Esophagus squamous epithelium (tissue), 5 donors: ENCODE data around the gene CHIC2. TPM values are rescaled to one million over a fixed set of nuclear protein-coding genes. Genes with fewer than 3 reads are reported as not detected.

Experiments used
- DNase-seq: peaks from one replicate; lab custom pipeline; 2025; lab: John Stamatoyannopoulos, UW
- H3K27ac ChIP-seq, 4 donors: fragments of 200-600 bp; sonication (generic); one replicate each; pipeline ENCODE4 v1.5.1; 2016 to 2019; ENCODE audit warnings: mild to moderate bottlenecking in 1 of 4
- H3K27me3 ChIP-seq, 4 donors: fragments of 200-600 bp; sonication (generic); 1 replicate in 3 of 4; 2 replicates in 1 of 4; pipeline versions ENCODE4 v1.5.1 to v1.6.0; 2017 to 2021; ENCODE audit warnings: antibody characterized with exemption in 1 of 4
- H3K36me3 ChIP-seq, 3 donors: fragments of 200-600 bp; sonication (generic); one replicate each; pipeline ENCODE4 v1.5.1; 2016 to 2019
- H3K4me1 ChIP-seq, 3 donors: fragments of 200-600 bp; sonication (generic); one replicate each; pipeline ENCODE4 v1.5.1; 2017 to 2019
- H3K4me3 ChIP-seq, 4 donors: fragments of 200-600 bp; sonication (generic); 1 replicate in 3 of 4; 2 replicates in 1 of 4; pipeline ENCODE4 v1.5.1; 2016 to 2019; ENCODE audit warnings: mild to moderate bottlenecking in 2 of 4, moderate library complexity in 1 of 4
- H3K9me3 ChIP-seq, 3 donors: fragments of 200-600 bp; sonication (generic); one replicate each; pipeline ENCODE4 v1.5.1; 2016 to 2019
- CTCF ChIP-seq, 6 experiments: fragments of 450-650 bp in 4 of 6; fragments of 200-600 bp in 2 of 6; sonication (generic) in 2 of 6; IDR thresholded peaks; one replicate each; pipeline ENCODE4 v1.5.1; 2016 to 2019; ENCODE audit warnings: antibody characterized with exemption in 6 of 6, mild to moderate bottlenecking in 4 of 6, moderate library complexity in 4 of 6
- POLR2A ChIP-seq, 4 donors: fragments of 450-650 bp; IDR thresholded peaks; one replicate each; pipeline ENCODE4 v1.6.1; 2017; ENCODE audit warnings: antibody characterized with exemption in 4 of 4, mild to moderate bottlenecking in 4 of 4, moderate library complexity in 3 of 4
- WGBS, 2 donors: methylation state at CpG; one replicate each; pipeline ENCODE4 v1.1.5; 2018; 5-methylcytosine and 5-hydroxymethylcytosine counted together
- intact Hi-C: fragments of 100-400 bp; cut with DNase I; formaldehyde crosslinking; loops from one replicate; pipeline ENCODE4 v1.15.0; 2022
- total RNA-seq, 4 donors: library from RNA; depleted of rRNA; stranded (reverse); fragments of >200 nt; gene quantifications; one replicate each; pipeline ENCODE4 v1.1.0, GENCODE V29; 2016
- donor health status: DM: yes; HTN: yes; CAD: no.

Gene CHIC2
- total RNA-seq, 4 donors from 2014 or later = 40.4 to 56.0 (median 44.7) TPM

GRCh38 chr4:54041100-54041499, 23.3 kb downstream of the CHIC2 start:
- no peak for TF ChIP-seq CTCF (IDR thresholded peaks at IDR 0.05)
- no peak for TF ChIP-seq POLR2A (IDR thresholded peaks at IDR 0.05)
- 84 to 89% methylated on average over 3 to 4 of the region's 4 CpGs for WGBS, 2 donors
- no peak for DNase-seq
- Histone ChIP-seq H3K4me3 (no peak overlapping the region), H3K27me3 (no peaks in the 10 kb centered on the region), H3K36me3 (peaks cover 0 to 63% (median 3%) of the 10 kb centered on the region in 3 donors), H3K4me1 (no peaks in the 10 kb centered on the region), H3K9me3 (no peaks in the 10 kb centered on the region), H3K27ac (no peak overlapping the region)
- intact Hi-C loops = no loop called here

- peaks cover 0 to under 1% (median 0%) of the 10 kb centered on the region in 3 donors for H3K4me1 ChIP-seq
These were observed 26.3 kb downstream of the CHIC2 start for GRCh38 chr4:54038056-54038455.

GRCh38 chr4:54036184-54036583, 28.2 kb downstream of the CHIC2 start:
- Histone ChIP-seq H3K9me3 (no peaks in the 10 kb centered on the region), H3K36me3 (peaks cover 0 to 48% (median 3%) of the 10 kb centered on the region in 3 donors)
- TF ChIP-seq POLR2A (IDR thresholded peaks at IDR 0.05) = no peak
- TF ChIP-seq CTCF (IDR thresholded peaks at IDR 0.05) = no peak

More at GRCh38 chr4:54038056-54038455, 26.3 kb downstream of the CHIC2 start:
- Histone ChIP-seq H3K27ac (no peak overlapping the region), H3K36me3 (peaks cover 0 to 60% (median 3%) of the 10 kb centered on the region in 3 donors), H3K9me3 (no peaks in the 10 kb centered on the region), H3K4me3 (no peak overlapping the region), H3K27me3 (no peaks in the 10 kb centered on the region)
- intact Hi-C loops = no loop called here
- 87 to 90% methylated on average over 3 of the region's 3 CpGs for whole genome bisulfite sequencing, 2 donors
- DNase-seq = no peak
- TF ChIP-seq POLR2A (IDR thresholded peaks at IDR 0.05) (no peak), CTCF (IDR thresholded peaks at IDR 0.05) (no peak)

GRCh38 chr4:54032558-54033135, 31.8 kb downstream of the CHIC2 start:
- no peaks in the 10 kb centered on the region for H3K9me3 ChIP-seq
- H3K27me3 ChIP-seq = no peaks in the 10 kb centered on the region
- no peak for TF ChIP-seq POLR2A (IDR thresholded peaks at IDR 0.05)
- no peak for TF ChIP-seq CTCF (IDR thresholded peaks at IDR 0.05)
- no peak for DNase-seq
- intact Hi-C loops = no loop called here
- H3K4me3 ChIP-seq = no peak overlapping the region
- H3K4me1 ChIP-seq = peaks cover 0 to 20% (median 10%) of the 10 kb centered on the region in 3 donors
- H3K36me3 ChIP-seq = peaks cover 0 to 23% (median 3%) of the 10 kb centered on the region in 3 donors
- no peak overlapping the region for H3K27ac ChIP-seq
- WGBS, 2 donors = 58 to 63% methylated on average over 3 of the region's 3 CpGs

More at GRCh38 chr4:54036184-54036583, 28.2 kb downstream of the CHIC2 start:
- H3K4me3 ChIP-seq = no peak overlapping the region
- no peak for DNase-seq
- H3K27me3 ChIP-seq = no peaks in the 10 kb centered on the region
- peaks cover 0 to 16% (median 8%) of the 10 kb centered on the region in 3 donors for H3K4me1 ChIP-seq
- intact Hi-C loops = no loop called here
- 91 to 98% methylated on average over 4 of the region's 4 CpGs for WGBS, 2 donors
- H3K27ac ChIP-seq = no peak overlapping the region

- intact Hi-C loops = no loop called here
- H3K4me1 ChIP-seq = peaks cover 0 to 14% (median 10%) of the 10 kb centered on the region in 3 donors
- no peak for TF ChIP-seq CTCF (IDR thresholded peaks at IDR 0.05)
- no peak for TF ChIP-seq POLR2A (IDR thresholded peaks at IDR 0.05)
- H3K9me3 ChIP-seq = no peaks in the 10 kb centered on the region
- peaks cover 0 to 8% (median 0%) of the 10 kb centered on the region in 3 donors for H3K36me3 ChIP-seq
- H3K27ac ChIP-seq = no peak overlapping the region
- no peak overlapping the region for H3K4me3 ChIP-seq
- WGBS, 2 donors = 83 to 94% methylated on average over 1 of the region's 1 CpG
- no peaks in the 10 kb centered on the region for H3K27me3 ChIP-seq
- no peak for DNase-seq
These were observed 37.1 kb downstream of the CHIC2 start for GRCh38 chr4:54027311-54027710.
